Inflammatory macrophage (primary cell): Measurements from ENCODE around the gene VNN1.
"Not testable (repeated sequence)": the region's sequence is repeated elsewhere in the genome, so short reads cannot be mapped to it uniquely, and the experiment has no call there.

Experiments used
- DNase-seq, 2 donors: peaks; one replicate each; pipeline ENCODE4 v3.0.0-alpha.2; 2020 to 2022

Gene VNN1

DNA sequence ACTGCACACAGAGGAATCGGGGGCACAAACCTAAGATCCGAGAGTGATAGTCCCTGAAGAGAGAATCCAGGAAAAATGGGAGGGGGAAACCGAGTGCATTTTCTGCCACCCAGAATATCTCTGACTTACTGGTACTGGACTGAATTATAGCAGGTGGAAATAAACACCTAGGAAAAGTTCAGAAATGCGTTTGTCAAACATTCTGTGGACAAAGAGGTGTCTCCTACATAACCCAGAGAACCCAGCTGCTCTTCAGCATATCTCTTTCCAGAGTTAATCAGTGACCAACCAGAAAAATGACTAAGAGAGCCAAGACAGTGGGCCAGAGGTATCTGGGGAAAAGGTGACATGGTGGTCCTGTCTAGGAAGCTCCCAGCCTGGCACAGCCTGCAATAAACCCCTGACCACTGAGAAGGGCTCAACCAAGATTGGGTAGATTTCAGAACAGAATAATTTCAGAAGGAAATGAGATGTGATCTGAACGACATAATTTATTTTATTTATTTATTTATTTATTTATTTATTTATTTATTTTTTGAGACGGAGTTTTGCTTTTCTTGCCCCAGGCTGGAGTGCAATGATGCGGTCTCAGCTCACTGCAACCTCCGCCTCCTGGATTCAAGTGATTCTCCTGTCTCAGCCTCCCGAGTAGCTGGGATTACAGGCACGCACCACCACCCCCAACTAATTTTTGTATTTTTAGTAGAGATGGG lies 6.0 kb upstream of the VNN1 start:
- no peak for DNase-seq

DNA sequence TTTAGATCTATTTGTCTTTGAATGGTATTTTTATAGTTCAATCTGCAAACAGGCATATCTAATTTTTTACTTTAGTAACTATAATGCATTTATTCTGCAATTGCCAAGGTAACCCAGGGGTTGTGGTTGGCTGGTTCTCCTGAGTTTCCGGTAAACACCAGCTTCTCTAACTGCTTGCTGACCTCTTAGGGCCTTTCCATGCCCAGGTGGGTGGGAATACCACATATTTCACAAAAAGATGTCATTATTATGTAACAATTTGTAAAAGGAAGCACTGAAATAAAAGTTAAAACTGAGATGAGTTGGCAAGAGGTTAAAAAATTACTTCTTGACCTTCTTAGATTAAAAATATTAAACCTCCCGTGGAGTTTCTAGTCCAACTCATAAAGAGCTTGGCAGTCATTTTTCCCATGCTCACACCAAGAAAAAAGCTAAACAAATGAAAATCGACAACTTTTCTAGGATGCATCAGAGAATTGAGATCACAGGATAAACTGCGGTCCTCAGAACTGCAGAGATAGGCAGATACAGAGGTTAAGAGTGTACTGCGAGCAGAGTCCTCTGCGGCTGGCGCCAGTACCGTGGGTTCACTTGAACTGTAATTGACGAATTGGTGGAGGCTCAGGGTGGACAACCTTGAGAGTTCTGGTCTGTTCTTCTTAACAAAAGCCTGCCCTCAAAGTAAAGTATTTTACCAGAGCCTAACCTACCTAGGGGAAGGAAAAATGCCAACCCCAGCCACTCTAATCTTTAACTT lies 2.2 kb upstream of the VNN1 start:
- peak in 1 of 2 donors; percentile 10 for DNase-seq

DNA sequence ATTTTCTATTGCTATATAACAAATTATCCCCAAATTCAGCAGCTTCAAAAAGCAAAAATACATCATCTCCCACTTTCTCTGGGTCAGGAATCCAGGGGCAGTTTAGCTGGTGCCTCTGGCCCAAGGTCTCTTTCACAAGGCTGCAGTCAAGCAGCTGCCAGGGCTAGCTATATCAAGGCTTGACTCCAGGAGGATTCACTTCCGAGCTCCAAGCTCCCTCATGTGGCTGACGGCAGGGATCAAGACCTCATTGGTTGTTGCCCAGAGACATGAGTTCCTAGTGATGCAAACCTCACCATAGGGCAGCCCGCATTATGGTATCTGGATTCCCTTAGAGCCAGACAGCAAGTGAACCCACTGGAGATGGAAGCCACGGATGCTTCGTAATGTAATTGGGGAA lies 1.3 kb upstream of the VNN1 start:
- DNase-seq = peak in 1 of 2 donors; percentile 13

DNA sequence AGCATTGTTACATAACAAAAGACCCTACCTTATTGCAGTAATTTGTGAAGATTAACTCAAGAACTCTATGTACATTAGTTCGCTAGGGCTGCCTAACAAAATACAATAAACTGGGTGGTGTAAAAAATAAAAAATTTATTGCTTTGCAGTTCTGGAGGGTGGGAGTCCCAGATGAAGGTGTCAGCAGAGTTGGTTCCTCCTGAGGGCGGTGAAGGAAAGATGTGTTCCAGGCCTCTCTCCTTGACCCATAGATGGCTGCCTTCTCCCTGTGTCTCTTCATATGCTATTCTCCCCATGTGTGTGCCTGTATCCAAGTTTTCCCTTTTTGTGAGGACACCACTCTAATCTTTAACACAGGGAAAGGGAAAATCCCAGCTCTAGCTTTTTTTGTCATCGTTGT lies 305 bp upstream of the VNN1 start:
- DNase-seq = no peak

DNA sequence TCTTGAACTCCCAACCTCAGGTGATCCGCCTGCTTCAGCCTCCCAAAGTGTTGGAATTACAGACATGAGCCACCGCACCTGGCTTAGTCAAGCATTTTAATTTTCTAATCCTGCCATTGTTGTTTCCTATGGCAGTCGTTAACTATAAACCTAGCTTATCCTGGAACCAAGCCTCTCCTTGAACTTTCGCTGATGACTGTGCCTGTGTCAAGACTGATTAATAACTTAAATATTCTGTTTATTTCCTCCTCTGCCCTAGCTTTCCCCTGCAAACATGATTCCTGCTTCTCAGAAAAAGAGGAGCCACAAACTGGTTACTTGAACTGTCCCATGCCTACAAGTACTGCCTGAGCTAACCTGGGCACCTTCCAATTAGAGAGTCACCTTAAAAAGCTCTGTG lies 1.5 kb downstream of the VNN1 start:
- no peak for DNase-seq

DNA sequence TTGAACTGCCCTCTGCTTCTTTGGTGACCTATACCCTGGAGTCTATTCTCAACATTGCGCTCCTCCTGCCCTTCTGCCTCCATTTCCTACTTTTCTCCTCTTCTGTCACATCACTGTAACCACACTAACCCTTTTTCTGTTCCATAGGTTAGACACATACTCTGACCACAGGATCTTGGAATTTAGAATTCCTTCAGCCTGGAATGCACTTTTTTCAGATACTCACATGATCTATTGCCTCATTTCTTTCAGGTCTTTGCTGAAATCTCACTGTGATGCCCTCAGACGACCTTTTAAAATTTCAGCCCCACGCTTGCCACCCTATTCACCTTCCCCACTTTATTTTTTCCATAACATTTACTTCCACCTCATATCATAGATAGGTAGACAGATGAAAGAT lies 5.1 kb downstream of the VNN1 start:
- DNase-seq = no peak

DNA sequence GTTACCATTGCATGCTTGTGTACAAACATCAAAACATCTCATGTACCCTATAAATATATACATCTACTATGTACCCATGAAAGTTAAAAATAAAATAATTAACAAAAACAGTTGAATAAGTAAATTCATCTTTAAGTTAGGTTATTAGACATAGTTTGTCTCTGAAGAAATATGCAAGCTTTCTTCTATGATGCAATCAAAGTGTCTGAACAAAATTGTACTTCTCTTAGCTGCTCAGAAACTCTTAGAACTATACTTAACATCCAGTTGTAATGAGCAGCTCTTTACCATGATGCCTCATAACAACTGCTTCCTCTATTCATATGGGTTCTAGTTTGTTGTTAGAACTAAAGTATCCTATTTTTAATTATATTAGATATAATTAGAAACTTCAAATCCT lies 5.9 kb downstream of the VNN1 start:
- DNase-seq = peak in 1 of 2 donors; percentile 25

DNA sequence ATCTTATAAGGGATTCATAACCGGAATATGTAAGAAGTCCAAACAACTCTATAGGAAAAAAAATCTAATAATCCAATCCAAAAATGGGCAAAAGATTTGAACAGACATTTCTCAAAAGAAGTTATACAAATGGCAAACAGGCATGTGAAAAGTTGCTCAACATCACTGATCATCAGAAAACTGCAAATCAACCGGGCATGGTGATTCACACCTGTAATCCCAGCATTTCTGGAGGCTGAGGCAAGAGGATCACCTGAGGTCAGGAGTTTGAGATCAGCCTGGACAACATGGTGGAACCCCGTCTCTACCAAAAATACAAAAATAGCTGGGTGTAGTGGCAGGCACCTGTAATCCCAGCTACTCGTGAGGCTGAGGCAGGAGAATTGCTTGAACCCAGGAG lies 7.1 kb downstream of the VNN1 start:
- not testable (repeated sequence) for DNase-seq

DNA sequence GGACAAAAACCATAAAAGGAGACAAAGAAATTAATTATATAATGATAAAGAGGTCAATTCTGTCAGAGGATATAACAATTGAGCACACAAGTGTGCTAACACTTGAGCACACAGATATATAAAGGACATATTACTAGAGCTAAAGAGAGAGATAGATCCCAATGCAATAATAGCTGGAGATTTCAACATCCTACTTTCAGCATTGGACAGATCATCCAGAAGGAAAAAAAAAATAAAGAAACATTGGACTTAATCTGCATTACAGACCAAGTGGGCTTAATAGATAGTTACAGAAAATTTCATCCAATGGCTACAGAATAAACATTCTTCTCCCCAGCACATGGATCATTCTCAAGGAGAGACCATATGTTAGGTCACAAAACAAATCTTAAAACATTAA lies 9.9 kb downstream of the VNN1 start:
- no peak for DNase-seq

DNA sequence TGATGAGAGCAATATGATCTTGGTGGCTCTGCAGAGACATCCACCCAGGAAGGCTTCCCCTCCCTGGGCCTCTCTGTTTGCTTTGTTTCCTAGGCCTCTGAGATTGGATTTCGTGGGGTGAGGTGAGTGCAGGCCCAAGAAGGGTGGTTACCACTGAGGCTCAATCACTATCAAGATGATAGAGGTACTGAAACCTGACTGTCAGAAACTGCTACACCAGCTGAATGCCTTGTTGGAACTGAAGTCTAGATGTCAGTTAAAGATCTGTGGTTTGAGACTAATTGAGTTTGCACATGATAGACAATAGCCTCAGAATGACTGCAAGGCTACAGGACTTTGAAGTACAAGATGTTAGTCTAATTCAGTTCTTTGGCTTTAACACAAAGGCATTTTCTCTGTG lies 15.2 kb downstream of the VNN1 start:
- DNase-seq = no peak

DNA sequence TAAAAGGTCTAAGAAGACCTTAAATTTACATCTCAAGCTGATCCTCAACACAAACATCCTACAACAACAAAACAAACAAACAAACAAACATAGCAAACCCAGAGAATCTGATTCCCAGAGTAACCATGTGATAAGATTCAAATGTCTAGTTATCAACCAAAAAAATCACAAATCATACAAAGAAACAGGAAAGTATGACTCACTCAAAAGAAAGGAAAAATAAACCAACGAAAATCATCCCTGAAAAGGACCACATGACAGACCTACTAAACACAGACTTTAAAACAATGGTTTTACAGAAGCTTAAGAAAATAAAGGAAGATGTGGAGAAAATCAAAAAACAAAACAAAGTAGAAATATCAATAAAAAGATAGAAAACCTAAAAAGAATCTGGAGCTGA lies 18.1 kb downstream of the VNN1 start:
- DNase-seq = no peak

DNA sequence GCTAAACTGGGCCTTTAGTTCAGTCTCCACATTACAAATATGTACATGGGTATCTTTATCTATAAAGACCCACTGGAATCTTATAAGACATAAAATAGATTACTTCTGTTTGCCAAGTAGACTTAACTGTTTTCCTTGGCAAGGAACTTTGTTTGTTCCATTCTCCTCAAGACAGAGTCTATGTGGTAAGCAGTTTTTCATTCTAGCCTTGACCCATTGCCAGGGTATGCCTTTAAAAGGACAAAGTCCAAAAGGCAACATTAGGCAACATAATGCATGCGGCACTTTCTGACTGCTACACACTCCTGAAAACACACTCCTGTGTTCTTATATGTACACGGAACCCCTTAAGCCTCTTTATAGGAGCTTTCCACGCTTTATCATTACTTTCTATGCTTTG lies 20.4 kb downstream of the VNN1 start:
- DNase-seq = no peak

DNA sequence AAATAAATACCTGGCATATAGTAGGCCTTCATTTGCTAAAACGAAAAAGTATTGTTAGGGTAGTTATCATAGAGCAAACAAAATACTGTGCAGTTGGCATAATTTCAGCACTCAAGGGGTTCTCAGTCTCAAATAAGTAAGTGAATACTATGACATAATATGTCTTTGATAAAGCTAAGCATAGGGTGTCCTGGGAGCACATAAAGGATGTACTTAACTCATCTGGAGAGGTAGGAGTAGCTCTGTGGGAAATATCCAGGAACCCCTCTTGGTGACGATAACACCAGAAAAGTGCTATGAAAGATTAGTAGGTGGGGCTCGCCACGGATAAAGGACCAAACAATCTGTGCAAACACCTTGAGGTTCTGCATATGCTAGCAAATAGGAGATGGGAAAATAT lies 23.2 kb downstream of the VNN1 start:
- no peak for DNase-seq

DNA sequence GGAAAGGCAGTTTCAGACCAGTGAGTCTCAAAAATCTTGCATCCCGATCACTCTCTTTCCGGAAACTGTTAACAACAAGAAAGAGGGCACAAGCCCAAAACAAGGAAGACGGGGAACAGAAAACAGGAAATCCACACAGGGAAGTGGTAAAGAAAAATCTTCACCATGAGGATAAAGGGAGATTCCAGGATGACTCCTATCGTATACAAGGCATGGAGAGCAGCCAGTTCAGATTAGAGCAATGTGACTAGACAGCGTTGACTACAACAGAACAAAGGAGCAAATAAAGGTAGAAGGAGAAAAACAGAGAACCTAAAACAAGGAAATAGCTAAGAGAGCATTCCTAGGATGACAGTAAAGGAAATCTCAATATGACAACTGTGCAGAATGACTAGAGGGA lies 26.5 kb downstream of the VNN1 start:
- DNase-seq = peak; percentile 37 to 51

DNA sequence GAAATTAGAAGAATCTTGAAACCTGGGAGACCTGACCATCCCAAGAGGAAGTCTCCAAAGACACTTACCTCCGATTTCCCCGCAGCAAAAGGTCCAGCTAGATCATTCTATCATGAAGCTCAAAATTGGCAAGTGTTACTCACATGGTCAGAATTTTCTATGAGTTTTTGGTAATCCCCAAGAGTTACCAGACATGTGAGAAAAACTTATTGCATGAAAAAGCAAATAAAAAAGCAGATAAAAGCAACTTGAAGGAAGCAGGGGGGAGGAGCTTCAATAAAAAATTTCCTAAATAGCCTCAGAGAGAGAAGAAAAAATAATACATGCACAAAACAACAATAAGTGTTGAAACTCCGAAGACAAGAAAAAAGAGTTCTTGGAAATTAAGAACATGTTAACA lies 27.3 kb downstream of the VNN1 start:
- DNase-seq = no peak

DNA sequence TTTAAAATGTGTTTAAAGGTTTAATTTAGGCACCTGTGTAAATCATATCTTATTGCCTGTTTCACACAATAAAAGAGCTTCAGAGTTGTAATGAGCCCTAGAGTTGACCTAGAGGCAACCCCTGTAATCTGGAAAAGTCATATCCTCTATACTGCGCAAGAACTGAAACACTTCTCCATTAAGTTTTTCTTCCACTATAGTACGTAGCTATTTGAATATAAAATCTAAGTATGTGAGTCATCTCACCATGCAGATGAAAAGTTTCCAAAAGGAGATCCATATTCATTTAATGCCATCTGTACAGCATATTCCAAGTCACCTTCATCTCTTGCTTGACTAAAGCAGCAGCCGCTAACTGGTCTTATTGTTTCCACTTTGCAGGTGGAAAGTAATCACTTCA lies 28.8 kb downstream of the VNN1 start:
- peak; percentile 42 to 72 for DNase-seq

DNA sequence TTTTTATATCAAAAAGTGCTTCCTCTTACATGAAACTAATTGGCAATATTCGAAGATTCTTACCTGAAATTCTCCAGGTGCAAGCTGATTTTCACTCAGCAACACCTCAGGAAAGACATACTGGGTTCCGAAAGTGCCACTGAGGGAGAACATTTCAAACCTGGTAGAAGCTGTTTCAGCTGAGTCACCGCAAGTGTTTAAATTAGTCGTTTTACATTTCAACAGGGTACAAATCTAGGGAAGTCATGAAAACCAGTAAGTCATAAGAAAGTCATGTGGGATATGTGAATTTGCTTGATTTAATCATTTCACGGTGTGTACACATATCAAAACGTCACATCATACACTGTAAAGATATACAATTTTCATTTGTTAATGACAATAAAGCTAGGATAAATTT lies 29.6 kb downstream of the VNN1 start:
- peak; percentile 51 to 56 for DNase-seq

DNA sequence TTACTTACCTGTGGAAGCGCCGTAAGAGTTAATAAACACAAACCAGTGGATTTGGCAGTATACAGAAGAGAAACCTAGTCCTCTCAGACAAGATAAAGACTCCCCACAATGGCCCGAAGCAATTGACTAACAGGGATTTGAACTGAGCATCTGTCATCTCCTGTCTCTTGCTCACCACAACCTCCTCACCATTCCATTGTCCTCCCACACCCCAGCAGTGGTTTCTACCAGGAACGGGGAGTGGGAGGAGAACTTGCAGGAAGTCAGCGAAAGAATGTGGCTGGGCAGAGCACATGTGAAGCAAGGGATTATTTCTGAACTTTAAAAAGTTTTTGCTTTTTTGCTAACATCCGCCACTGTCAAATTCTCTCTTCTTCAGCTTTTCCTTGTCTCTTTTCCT lies 30.3 kb downstream of the VNN1 start:
- DNase-seq = peak; percentile 71 to 83

DNA sequence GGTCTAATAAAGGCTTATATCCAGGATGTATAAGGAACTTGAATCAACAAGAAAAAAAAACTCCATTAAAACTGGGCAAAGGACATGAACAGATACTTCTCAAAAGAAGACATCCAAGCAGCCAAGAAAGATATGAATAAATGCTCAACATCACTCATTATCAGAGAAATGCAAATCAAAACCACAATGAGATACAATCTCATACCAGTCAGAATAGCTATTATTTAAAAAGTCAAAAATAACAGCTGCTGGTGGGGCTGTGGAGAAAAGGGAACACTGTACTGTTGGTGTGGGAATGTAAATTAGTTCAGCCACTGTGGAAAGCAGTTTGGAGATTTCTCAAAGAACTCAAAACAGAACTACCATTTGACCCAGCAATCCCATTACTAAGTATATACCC lies 34.8 kb downstream of the VNN1 start:
- not testable (repeated sequence) for DNase-seq

DNA sequence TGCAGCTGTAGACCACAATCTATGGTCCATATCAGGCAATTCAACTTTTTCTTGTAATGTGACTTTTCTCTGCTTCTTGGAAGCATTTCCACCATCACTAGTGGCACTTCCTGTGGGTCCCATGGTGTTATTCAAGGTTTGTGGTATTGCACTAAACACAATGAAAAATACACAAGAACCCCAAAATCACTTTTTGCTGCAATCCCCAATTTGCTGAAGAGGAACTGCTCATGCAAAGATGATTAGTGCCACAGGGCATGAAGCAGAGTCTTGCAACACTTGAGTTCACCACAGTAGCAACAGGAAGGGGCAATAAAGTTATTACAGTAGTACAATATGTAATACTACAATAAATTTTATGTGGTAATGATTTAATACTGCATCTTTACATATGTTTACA lies 38.1 kb downstream of the VNN1 start:
- peak; percentile 71 to 89 for DNase-seq

DNA sequence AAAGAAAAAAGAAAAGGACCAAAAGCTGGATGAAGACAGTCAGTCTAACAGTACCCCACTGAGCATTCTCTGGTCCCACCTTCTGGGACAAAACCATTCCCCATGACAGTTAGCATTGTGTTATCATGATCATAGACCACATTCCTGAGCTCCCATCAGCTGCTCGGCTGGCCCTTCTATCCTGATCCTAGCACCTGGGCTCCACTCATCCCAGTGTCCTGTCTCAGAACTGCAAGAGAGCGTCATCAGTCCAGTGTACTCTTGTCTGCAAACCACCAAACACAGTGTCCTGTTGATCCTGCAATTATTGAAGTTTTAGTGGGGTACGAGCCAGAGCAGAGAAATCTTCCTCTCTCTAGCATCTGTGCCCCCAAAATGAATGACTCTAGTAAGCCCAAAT lies 38.9 kb downstream of the VNN1 start:
- no peak for DNase-seq

DNA sequence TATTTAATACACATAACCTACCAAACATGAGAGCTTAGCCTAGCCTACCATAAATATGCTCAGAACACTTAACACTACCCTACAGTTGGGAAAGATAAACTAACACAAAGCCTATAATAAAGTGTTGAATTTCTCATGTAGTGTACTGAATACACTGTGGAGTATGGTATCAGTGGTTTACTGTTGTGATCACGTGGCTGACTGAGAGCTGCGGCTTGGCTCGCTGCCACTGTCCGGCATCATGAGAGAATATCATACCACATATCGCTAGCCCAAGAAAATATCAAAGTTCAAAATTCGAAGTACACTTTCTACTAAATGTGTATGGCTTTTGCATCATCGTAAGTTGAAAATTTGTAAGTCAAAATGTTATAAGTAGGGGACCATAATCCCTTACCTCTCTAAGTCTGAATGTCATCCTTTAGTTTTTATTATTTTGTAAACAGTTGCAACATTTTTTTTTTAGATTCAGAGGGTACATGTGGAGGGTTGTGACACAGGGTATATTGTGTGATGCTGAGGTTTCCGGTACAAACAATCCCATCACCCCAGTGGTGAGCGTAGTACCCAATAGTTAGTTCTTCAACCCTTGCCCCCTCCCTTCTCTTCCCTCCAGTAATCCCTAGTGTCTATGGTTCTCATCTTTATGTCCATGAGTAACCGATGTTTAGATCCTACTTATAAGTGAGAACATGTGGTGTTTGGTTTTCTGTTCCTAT lies 40.3 kb downstream of the VNN1 start:
- DNase-seq = no peak

DNA sequence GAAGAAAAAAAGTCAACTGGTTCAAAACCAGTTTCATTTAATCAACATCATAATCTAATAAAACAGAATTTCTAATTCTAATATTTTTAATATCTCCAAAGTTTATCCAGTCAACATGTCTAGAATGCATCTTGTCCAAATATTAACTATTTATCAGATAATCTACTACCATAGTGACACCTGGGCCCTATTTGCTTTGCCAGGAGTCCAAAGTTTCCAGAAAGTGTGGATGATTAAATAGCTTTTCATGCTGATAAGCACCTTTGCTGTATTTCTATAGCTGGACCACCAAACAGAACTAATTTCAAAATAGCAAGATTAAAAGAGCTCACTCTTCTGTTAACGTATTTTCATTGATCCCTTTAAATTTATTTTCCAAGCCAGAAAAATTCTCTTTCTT lies 42.6 kb downstream of the VNN1 start:
- DNase-seq = no peak
